OCI-LY1 (cell line): Measurements from ENCODE around the gene TMEM203.
A peak's percentile ranks its signal among the peaks of the same experiment; 100 is the strongest.

ENCODE experiments used
- H2AFZ ChIP-seq: fragments of 200-600 bp; sonication (generic), shearing (Covaris generic); 2 replicates; pipeline ENCODE4 v1.6.0; 2014; ENCODE audit warnings: antibody characterized with exemption, mild to moderate bottlenecking, low read length
- H3F3A ChIP-seq: fragments of 200-600 bp; sonication (generic), shearing (Covaris generic); 2 replicates; pipeline ENCODE4 v1.6.0; 2014; ENCODE audit warnings: mild to moderate bottlenecking, antibody characterized with exemption, low read length, moderate library complexity; ENCODE audit not compliant: insufficient read depth
- H3K27ac ChIP-seq: fragments of 200-600 bp; sonication (generic); 2 replicates; pipeline ENCODE4 v1.5.1; 2014; ENCODE audit warnings: low read length, mixed run types, mild to moderate bottlenecking, low read depth; ENCODE audit not compliant: poor library complexity, severe bottlenecking
- H3K27me3 ChIP-seq: fragments of 200-600 bp; sonication (generic); 2 replicates; pipeline ENCODE4 v1.6.0; 2014; ENCODE audit warnings: antibody characterized with exemption, mild to moderate bottlenecking, low read length, moderate library complexity; ENCODE audit not compliant: insufficient read depth
- H3K36me3 ChIP-seq: fragments of 200-600 bp; sonication (generic); 2 replicates; pipeline ENCODE4 v1.6.1; 2014; ENCODE audit warnings: mild to moderate bottlenecking, antibody characterized with exemption, low read length, moderate library complexity, mixed read lengths; ENCODE audit not compliant: insufficient read depth
- H3K4me1 ChIP-seq: fragments of 200-600 bp; sonication (generic); 2 replicates; pipeline ENCODE4 v1.5.1; 2014; ENCODE audit warnings: mild to moderate bottlenecking, low read length, moderate library complexity; ENCODE audit not compliant: insufficient read depth, severe bottlenecking
- H3K4me2 ChIP-seq: fragments of 200-600 bp; sonication (generic), shearing (Covaris generic); 2 replicates; pipeline ENCODE4 v1.6.1; 2014; ENCODE audit warnings: low read length
- H3K4me3 ChIP-seq: fragments of 200-600 bp; sonication (generic); 2 replicates; pipeline ENCODE4 v1.5.1; 2014; ENCODE audit warnings: low read length, low read depth, mild to moderate bottlenecking, mixed read lengths; ENCODE audit not compliant: poor library complexity, severe bottlenecking
- H3K79me2 ChIP-seq: fragments of 200-600 bp; shearing (Covaris generic); 2 replicates; pipeline ENCODE4 v1.6.1; 2016; ENCODE audit warnings: mixed run types, low read length, mixed read lengths; ENCODE audit not compliant: insufficient read depth
- H3K9ac ChIP-seq: fragments of 200-600 bp; sonication (generic), shearing (Covaris generic); 2 replicates; pipeline ENCODE4 v1.6.1; 2014; ENCODE audit warnings: mild to moderate bottlenecking, low read length, mixed read lengths
- H3K9me2 ChIP-seq: fragments of 200-600 bp; sonication (generic), shearing (Covaris generic); 2 replicates; pipeline ENCODE4 v1.6.1; 2014; ENCODE audit warnings: low read depth, mild to moderate bottlenecking, low read length, mixed read lengths
- H3K9me3 ChIP-seq: fragments of 200-600 bp; shearing (Covaris generic); 2 replicates; pipeline ENCODE4 v1.6.1; 2014; ENCODE audit warnings: low read length, mixed read lengths
- H4K20me1 ChIP-seq: fragments of 200-600 bp; sonication (generic), shearing (Covaris generic); 2 replicates; pipeline ENCODE4 v1.6.0; 2016; ENCODE audit warnings: mild to moderate bottlenecking, low read length; ENCODE audit not compliant: insufficient read depth
- EZH2 ChIP-seq: fragments of 200-600 bp; sonication (generic), shearing (Covaris generic); IDR thresholded peaks from 2 replicates; pipeline ENCODE4 v1.8.0; 2017; ENCODE audit warnings: borderline replicate concordance, mixed run types, mild to moderate bottlenecking, antibody characterized with exemption, low read length, moderate library complexity, mixed read lengths
- TF ChIP-seq, protein P1 (sequence below): fragments of 200-600 bp; sonication (generic), shearing (Covaris generic); IDR thresholded peaks from 2 replicates; pipeline ENCODE4 v1.5.1; 2017; ENCODE audit warnings: mild to moderate bottlenecking, antibody characterized with exemption, low read length, moderate library complexity, mixed read lengths

TMEM203 gene

DNA sequence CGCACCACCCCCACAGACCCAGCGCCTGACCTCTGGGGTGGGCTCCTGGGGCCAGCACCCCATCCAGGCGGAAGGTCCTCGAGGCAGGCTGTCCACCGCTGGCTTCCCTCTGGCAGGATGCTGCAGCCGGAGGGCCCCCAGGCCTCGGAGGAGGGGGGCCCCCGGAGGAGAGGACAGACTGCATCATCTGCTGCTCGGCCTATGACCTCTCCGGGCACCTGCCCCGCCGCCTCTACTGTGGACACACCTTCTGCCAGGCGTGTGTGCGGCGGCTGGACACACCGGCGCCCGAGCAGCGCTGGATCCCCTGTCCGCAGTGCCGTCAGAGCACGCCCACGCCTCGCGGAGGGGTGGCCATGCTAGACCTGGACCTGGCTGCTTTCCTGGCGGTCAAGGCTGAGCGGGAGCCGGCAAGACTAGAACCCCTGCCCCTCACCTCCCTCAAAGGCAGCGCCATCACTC is 23.1 kb upstream of the TMEM203 start:
- H4K20me1 ChIP-seq = no peaks in the 10 kb centered on the region
- TF ChIP-seq EZH2 = no peak
- TF ChIP-seq, protein P1, sequence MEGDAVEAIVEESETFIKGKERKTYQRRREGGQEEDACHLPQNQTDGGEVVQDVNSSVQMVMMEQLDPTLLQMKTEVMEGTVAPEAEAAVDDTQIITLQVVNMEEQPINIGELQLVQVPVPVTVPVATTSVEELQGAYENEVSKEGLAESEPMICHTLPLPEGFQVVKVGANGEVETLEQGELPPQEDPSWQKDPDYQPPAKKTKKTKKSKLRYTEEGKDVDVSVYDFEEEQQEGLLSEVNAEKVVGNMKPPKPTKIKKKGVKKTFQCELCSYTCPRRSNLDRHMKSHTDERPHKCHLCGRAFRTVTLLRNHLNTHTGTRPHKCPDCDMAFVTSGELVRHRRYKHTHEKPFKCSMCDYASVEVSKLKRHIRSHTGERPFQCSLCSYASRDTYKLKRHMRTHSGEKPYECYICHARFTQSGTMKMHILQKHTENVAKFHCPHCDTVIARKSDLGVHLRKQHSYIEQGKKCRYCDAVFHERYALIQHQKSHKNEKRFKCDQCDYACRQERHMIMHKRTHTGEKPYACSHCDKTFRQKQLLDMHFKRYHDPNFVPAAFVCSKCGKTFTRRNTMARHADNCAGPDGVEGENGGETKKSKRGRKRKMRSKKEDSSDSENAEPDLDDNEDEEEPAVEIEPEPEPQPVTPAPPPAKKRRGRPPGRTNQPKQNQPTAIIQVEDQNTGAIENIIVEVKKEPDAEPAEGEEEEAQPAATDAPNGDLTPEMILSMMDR = no peak

DNA sequence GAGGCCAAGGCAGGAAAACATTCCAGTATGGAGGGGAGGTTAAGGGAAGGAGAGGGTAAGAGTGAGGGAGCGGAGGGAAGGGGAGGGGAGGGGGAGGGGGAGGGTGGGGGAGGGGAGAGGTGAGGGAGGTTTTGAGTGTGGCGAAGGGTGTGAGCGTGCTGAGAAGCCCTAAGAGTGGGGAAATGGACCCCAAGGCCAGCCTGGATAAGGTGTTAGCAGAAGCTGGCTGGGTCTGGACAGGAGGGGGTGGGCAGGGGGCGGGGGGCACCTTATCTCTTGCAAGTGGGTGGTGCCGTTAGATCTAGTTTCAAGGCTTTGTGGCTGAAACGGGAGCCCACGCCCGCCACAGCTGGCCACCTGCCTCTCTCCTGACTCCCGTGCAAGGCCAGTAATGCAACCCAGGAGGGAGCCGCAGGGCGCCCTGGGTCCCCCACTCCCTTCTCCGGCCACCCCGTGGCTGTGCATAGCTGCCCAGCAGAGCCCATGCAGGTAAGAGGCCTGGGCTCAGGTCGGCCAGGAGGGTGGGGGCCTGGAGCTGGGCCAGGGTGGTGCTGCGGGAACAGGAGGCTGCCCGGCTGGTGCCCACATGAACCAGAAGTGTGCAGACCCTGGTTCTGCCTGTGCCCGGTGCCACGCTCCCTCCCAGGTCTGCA is 22.5 kb upstream of the TMEM203 start:
- no peak overlapping the region for H2AFZ ChIP-seq
- no peaks in the 10 kb centered on the region for H3K79me2 ChIP-seq
- H3K4me2 ChIP-seq = no peak overlapping the region
- no peak overlapping the region for H3K9ac ChIP-seq
- no peak for TF ChIP-seq EZH2
- TF ChIP-seq, protein P1 = no peak
- no peaks in the 10 kb centered on the region for H3F3A ChIP-seq
- H3K27me3 ChIP-seq = peaks cover 10% of the 10 kb centered on the region; the same call in 1 of the 2 replicates
- H3K9me2 ChIP-seq = no peaks in the 10 kb centered on the region
- no peaks in the 10 kb centered on the region for H3K36me3 ChIP-seq
- H3K9me3 ChIP-seq = no peaks in the 10 kb centered on the region
- H3K4me3 ChIP-seq = no peak overlapping the region
- no peaks in the 10 kb centered on the region for H4K20me1 ChIP-seq
- no peak overlapping the region for H3K27ac ChIP-seq
- H3K4me1 ChIP-seq = peaks cover 9% of the 10 kb centered on the region

More for the DNA sequence above, 23.1 kb upstream of the TMEM203 start:
- H3F3A ChIP-seq = no peaks in the 10 kb centered on the region
- peaks cover 7% of the 10 kb centered on the region for H3K4me1 ChIP-seq
- peaks cover 12% of the 10 kb centered on the region; the same call in 1 of the 2 replicates for H3K27me3 ChIP-seq
- no peak overlapping the region for H3K4me2 ChIP-seq
- H3K36me3 ChIP-seq = no peaks in the 10 kb centered on the region
- H3K9me2 ChIP-seq = no peaks in the 10 kb centered on the region
- H3K9ac ChIP-seq = no peak overlapping the region
- no peak overlapping the region for H3K4me3 ChIP-seq
- no peak overlapping the region for H2AFZ ChIP-seq
- no peaks in the 10 kb centered on the region for H3K9me3 ChIP-seq
- H3K79me2 ChIP-seq = no peaks in the 10 kb centered on the region
- no peak overlapping the region for H3K27ac ChIP-seq

DNA sequence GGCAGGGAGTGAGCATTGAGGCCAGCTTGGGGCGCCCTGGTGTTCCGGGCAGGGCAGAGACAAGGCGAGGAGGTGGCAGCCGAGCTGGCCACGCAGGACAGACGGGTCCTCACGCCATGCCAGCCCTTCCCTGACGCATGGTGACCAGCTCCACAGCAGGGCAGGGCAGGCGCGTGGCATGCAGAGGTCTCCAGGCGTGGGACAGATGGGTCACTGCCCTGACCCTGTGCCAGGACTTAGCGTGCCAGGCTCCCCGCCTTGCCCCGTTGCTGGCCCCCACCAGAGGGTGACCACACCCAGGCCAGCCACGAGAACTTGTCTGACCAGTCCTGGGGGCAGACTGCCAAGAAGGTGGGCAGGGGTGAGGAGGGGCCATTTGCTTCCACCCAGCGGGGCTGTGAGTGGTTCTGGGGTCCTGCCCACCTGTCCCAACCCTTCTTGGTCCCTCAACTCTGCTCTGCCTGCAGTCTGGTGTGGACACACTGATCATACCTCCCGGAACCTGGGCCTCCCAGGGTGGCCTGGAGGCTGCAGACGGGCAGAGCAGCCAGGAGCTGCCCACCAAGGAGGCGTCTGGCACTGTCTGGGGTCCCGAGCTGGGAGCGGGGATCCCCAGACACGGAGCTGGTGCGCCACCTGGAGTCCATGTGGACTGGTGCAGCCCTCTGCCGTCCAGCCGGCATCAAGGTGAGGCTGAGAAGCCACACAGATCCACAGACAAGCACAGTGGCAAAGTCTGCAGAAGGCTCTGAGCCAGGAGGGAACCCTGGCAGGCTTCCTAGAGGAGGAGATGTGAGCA is 21.8 kb upstream of the TMEM203 start, which contains the start of gene RNF224:
Gene RNF224 (plus strand): TSS at position 449 of the 799 bp plus-strand sequence. CDS start 834 bp downstream, outside the sequence.
- no peak within 1 kb of the TSS for H3K4me3 ChIP-seq
- no peaks in the 10 kb centered on the region for H4K20me1 ChIP-seq
- no peaks in the 10 kb centered on the region for H3K79me2 ChIP-seq
- H3K27me3 ChIP-seq = peaks cover 10% of the 10 kb centered on the region; the same call in 1 of the 2 replicates
- H3K9me2 ChIP-seq = no peaks in the 10 kb centered on the region
- H3K4me2 ChIP-seq = no peak within 1 kb of the TSS
- H3K9me3 ChIP-seq = no peaks in the 10 kb centered on the region
- H3K4me1 ChIP-seq = peaks cover 16% of the 10 kb centered on the region
- TF ChIP-seq, protein P1 = peak; percentile 96
- no peak for TF ChIP-seq EZH2
- no peaks in the 10 kb centered on the region for H3F3A ChIP-seq
- H3K9ac ChIP-seq = no peak within 1 kb of the TSS
- H2AFZ ChIP-seq = no peak within 1 kb of the TSS
- no peak within 1 kb of the TSS for H3K27ac ChIP-seq
- H3K36me3 ChIP-seq = no peaks in the 10 kb centered on the region
